22Rv1 (cell line): Measurements from ENCODE around the gene DDX56.

ENCODE experiments used
- H3K27ac ChIP-seq: fragments of 450-650 bp; 2 replicates; pipeline ENCODE4 v1.5.1; 2017
- ZFX ChIP-seq: fragments of 450-650 bp; IDR thresholded peaks from 2 replicates; pipeline ENCODE4 v1.6.1; 2017; ENCODE audit warnings: antibody characterized with exemption, borderline replicate concordance
- TF ChIP-seq, protein P1 (sequence below): fragments of 450-650 bp; IDR thresholded peaks from 2 replicates; pipeline ENCODE4 v1.5.1; 2017; ENCODE audit warnings: mild to moderate bottlenecking

The DDX56 gene

GRCh38 chr7:44576228-44576627 lies 2.5 kb upstream of the DDX56 start:
- H3K27ac ChIP-seq = peak overlapping the region; percentile 83
- no peak for TF ChIP-seq ZFX
- TF ChIP-seq, protein P1, sequence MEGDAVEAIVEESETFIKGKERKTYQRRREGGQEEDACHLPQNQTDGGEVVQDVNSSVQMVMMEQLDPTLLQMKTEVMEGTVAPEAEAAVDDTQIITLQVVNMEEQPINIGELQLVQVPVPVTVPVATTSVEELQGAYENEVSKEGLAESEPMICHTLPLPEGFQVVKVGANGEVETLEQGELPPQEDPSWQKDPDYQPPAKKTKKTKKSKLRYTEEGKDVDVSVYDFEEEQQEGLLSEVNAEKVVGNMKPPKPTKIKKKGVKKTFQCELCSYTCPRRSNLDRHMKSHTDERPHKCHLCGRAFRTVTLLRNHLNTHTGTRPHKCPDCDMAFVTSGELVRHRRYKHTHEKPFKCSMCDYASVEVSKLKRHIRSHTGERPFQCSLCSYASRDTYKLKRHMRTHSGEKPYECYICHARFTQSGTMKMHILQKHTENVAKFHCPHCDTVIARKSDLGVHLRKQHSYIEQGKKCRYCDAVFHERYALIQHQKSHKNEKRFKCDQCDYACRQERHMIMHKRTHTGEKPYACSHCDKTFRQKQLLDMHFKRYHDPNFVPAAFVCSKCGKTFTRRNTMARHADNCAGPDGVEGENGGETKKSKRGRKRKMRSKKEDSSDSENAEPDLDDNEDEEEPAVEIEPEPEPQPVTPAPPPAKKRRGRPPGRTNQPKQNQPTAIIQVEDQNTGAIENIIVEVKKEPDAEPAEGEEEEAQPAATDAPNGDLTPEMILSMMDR = no peak

- H3K27ac ChIP-seq = peak overlapping the region; percentile 83
These were observed 1.3 kb upstream of the DDX56 start for GRCh38 chr7:44575054-44575453.

DNA sequence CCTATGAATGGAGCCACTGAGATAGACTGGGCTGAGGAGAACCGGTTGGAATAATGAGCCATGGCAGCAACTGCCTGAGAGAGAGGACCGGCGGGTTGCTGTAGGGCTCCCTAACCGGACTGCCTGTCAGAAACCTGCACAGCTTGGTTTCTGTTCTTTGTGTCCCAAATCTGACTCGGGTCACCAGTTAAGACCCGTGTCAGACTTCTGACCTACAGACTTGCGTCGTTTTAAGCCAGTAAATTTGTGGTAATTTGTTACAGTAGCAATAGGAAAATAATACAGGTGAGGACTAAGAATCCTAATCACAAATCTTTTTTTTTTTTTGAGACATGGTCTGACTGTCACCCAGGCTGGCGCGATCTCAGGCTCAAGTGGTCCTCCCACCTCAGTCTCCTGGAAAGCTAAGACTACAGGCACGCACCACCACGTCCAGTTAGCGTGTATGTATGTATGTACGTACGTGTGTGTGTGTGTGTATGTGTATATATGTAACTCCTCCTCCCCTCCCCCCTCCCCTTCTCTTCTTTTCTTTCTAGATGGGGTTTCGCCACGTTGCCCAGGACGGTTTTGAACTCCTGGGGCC lies 672 bp upstream of the DDX56 start:
- TF ChIP-seq ZFX = no peak
- TF ChIP-seq, protein P1 = no peak
- H3K27ac ChIP-seq = peak overlapping the region; percentile 83

More at GRCh38 chr7:44575054-44575453, 1.3 kb upstream of the DDX56 start:
- TF ChIP-seq ZFX = no peak
- TF ChIP-seq, protein P1 = no peak

DNA sequence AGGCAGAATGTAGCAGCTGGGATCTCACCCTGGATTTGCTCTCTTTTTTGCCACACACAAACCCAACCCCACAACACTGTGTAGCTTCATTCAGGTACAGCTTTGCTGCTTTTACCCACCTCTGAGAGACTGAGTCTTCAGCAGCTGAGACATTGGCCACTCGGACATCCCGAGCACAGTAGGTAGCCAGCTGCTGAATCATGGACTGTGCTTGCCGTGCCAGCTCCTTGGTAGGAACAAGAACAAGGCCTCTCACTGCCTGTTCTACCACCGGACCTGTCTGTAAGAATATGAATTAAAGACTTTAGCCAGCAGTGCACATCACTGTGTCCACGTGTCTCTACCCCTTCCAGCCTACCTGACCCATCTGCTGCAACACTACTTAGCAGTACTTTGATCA lies 937 bp downstream of the DDX56 start:
- no peak for TF ChIP-seq ZFX
- TF ChIP-seq, protein P1 = no peak
- H3K27ac ChIP-seq = peak overlapping the region; percentile 83

DNA sequence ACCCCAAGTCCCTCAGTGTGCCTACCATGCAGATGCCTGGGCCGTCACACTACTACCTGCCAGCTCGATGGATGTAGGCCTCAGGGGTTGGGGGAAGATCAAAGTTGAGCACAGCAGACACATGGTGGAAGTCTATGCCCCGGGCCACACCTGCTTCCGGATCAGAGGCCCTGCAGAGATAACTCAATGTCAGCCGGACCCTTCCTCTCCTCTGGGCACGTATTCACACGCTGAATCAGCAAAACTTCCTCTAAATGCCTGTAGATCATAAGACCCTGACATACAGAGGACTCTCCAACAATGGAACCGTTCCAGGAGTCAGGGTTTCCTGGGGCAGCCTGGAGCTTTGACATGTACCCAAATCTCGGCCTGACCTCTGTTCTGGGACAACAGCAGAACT lies 3.7 kb downstream of the DDX56 start:
- TF ChIP-seq, protein P1 = no peak
- TF ChIP-seq ZFX = no peak
- no peak overlapping the region for H3K27ac ChIP-seq

GRCh38 chr7:44568771-44569560 lies 4.7 kb downstream of the DDX56 start:
- H3K27ac ChIP-seq = no peak overlapping the region
- TF ChIP-seq, protein P1 = no peak
- TF ChIP-seq ZFX = no peak

GRCh38 chr7:44567884-44568283 lies 5.8 kb downstream of the DDX56 start:
- no peak overlapping the region for H3K27ac ChIP-seq
- no peak for TF ChIP-seq ZFX
